Stimulated activated memory B cell treated with anti-CD40 and anti-IgM and Interleukin-4, amounts not matched to agents 10 μg/mL and 1 μg/mL and 100 μg/mL, for 72 hours (primary cell): Measurements from ENCODE around the gene NUBP2.

ENCODE experiments used
- ATAC-seq: fragments of 150-1000 bp; cut with Tn5 transposase; 2 replicates; pipeline ENCODE4 v1.10.0; 2021
- H3K27ac Mint-ChIP-seq: one replicate; pipeline ENCODE4 v1.8.0; 2022; ENCODE audit warnings: mild to moderate bottlenecking, mixed read lengths
- H3K27me3 Mint-ChIP-seq: one replicate; pipeline ENCODE4 v1.8.0; 2022; ENCODE audit warnings: mixed read lengths
- H3K36me3 Mint-ChIP-seq: one replicate; pipeline ENCODE4 v1.8.0; 2022; ENCODE audit warnings: mixed read lengths
- H3K4me1 Mint-ChIP-seq: one replicate; pipeline ENCODE4 v1.8.0; 2022; ENCODE audit warnings: mixed read lengths
- H3K4me3 Mint-ChIP-seq: one replicate; pipeline ENCODE4 v1.8.0; 2022; ENCODE audit warnings: mild to moderate bottlenecking, moderate library complexity, mixed read lengths
- H3K9me3 Mint-ChIP-seq: one replicate; pipeline ENCODE4 v1.8.0; 2022; ENCODE audit warnings: mixed read lengths

NUBP2 gene

DNA sequence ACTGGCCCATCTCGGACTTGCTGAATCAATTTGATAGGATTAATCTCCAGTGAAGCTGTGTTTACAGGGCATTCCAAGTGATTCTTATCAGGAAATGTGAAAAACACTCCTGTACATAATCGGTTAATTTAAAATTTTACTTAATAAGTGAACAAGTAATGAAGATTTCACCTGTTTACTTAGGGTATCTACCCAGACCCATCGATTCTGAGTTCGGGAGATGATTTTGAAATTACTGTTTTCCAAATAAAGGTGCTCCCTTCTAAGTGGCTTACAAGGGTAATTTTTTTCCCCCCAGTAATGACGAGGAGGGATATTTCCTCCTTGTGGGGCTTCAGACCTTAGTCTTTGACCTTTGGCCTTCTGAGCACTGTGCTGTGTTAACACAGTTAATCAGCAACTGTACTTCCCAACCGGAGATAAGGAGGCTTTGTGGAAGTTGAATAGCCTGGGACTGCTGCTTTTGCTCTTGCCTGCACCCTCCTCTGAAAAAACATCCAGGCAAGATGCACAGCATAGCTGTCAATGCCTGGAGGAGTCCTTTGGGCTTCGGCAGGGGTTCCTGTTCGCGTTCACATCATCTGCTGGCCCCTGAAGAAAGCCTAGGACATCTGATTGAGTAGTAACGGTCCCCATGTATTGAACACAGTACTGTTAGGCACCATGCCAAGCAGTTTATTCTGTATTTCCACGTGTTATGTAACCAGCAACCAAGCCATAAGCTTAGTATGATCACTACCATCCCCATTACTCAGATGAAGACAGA, 46.1 kb downstream of the NUBP2 start:
- no peaks in the 10 kb centered on the region for H3K9me3 Mint-ChIP-seq
- peaks cover 5% of the 10 kb centered on the region for H3K36me3 Mint-ChIP-seq
- H3K4me3 Mint-ChIP-seq: no peak overlapping the region
- no peak overlapping the region for H3K27ac Mint-ChIP-seq
- no peak for ATAC-seq
- H3K27me3 Mint-ChIP-seq: no peaks in the 10 kb centered on the region
- peaks cover 41% of the 10 kb centered on the region for H3K4me1 Mint-ChIP-seq

- Mint-ChIP-seq H3K4me3 (no peak overlapping the region), H3K9me3 (no peaks in the 10 kb centered on the region), H3K4me1 (peaks cover 29% of the 10 kb centered on the region), H3K27me3 (no peaks in the 10 kb centered on the region), H3K27ac (no peak overlapping the region), H3K36me3 (peaks cover 5% of the 10 kb centered on the region)
- ATAC-seq: no peak
These were observed 47.5 kb downstream of the NUBP2 start for GRCh38 chr16:1830213-1830612.

DNA sequence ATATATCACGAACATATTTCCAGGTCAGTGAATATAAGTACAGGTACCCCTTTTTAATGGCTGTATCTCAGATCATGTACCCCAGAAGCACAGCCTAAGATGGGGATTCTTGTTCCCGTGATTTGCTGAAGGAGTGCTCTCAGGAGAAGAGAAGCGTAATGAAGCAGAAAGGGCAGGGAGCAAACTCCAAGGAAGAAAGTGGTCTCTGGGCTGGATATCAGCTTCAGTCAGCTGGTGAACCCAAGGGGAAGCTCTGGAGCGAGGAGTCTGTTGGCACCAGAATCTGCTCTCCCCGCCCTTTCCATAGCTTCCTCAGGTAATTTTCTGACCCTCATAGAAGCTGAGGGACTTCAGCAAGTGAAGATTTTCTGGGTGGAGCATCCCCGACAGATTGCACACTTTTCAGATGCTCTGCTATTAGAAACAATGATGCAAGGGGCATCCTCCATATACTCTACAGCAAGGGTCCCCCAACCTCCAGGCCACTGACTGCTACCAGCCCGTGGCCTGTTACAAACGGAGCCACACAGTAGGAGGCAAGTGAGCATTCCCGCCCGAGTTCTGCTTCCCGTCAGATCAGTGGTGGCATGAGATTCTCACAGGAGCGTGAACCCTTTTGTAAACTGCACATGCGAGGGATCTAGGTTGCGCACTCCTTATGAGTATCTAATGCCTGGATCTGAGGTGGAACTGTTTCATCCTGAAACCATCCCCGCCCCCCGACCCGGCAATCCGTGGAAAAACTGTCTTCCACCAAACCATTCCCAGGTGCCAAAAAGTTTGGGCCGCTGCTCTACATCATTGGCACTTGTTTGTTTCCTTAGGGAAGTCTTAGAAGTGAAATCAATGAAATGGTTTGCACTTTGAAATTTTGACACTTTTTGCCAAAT, 48.7 kb downstream of the NUBP2 start:
- peaks cover 29% of the 10 kb centered on the region for H3K4me1 Mint-ChIP-seq
- H3K4me3 Mint-ChIP-seq: no peak overlapping the region
- H3K36me3 Mint-ChIP-seq: peaks cover 5% of the 10 kb centered on the region
- no peak overlapping the region for H3K27ac Mint-ChIP-seq
- no peak for ATAC-seq
- H3K9me3 Mint-ChIP-seq: no peaks in the 10 kb centered on the region
- no peaks in the 10 kb centered on the region for H3K27me3 Mint-ChIP-seq

DNA sequence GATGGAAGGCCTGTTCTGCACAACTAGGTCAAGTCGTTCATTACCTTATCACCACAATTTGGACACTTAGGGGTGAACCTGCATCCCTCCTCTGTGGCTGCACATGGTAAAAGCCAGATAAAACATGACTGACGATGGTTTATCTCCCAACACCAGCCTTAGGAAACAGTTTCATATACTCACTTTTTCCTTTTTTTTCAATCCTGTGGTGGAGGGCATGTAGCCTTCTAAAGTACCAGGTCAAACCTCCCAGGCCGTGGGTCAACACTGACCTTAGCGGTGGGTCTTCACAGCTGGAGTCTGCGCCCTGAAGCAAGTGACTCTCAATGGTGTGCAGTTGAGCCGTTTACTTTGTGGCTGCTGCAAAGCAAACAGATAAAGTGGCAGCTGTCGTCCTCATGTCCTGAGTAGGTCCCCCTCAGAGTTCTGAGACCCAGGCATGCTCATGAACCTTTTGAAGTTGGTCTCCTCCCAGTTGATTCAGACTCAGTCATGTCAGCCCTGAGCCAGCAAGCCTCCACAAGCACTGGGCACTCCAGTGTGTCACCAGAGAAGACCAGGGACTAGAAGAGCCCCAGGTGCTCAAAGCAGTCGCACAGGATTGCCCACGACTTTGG, 50.2 kb downstream of the NUBP2 start:
- H3K4me3 Mint-ChIP-seq: no peak overlapping the region
- H3K4me1 Mint-ChIP-seq: peaks cover 22% of the 10 kb centered on the region
- H3K27me3 Mint-ChIP-seq: no peaks in the 10 kb centered on the region
- no peak for ATAC-seq
- H3K9me3 Mint-ChIP-seq: no peaks in the 10 kb centered on the region
- H3K36me3 Mint-ChIP-seq: peaks cover 5% of the 10 kb centered on the region
- no peak overlapping the region for H3K27ac Mint-ChIP-seq

DNA sequence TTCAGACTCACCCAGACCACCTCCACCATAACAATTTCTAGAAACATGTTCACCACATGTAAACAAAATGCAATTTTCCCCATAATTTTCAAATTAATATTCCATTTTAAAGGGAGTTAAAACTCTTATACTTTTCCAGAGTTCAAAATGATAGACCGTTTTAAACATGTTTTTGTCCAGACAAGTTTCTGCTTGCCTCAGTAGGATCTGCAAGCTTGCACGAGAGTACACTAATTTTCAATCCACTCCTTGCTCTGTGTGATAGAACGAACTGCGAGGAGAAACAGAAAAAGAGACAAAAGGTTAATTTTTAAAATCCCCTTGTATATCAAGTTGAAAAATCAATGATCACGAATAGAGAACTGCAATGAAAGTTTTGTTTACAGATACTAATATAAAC, 51.3 kb downstream of the NUBP2 start:
- no peak overlapping the region for H3K4me3 Mint-ChIP-seq
- H3K9me3 Mint-ChIP-seq: no peaks in the 10 kb centered on the region
- H3K27ac Mint-ChIP-seq: no peak overlapping the region
- no peak for ATAC-seq
- no peaks in the 10 kb centered on the region for H3K27me3 Mint-ChIP-seq
- H3K4me1 Mint-ChIP-seq: peaks cover 19% of the 10 kb centered on the region
- H3K36me3 Mint-ChIP-seq: peaks cover 5% of the 10 kb centered on the region
